22Rv1 (cell line): Measurements from ENCODE around the gene PPL.

Experiments
- CTCF ChIP-seq: fragments of 450-650 bp; IDR thresholded peaks from 2 replicates; pipeline ENCODE4 v1.5.1; 2017; ENCODE audit warnings: mild to moderate bottlenecking
- ZFX ChIP-seq: fragments of 450-650 bp; IDR thresholded peaks from 2 replicates; pipeline ENCODE4 v1.6.1; 2017; ENCODE audit warnings: antibody characterized with exemption, borderline replicate concordance

- TF ChIP-seq CTCF (no peak), ZFX (no peak)
Measured at GRCh38 chr16:4922721-4923342, 14.1 kb downstream of the PPL start.
